ENCODE data around the gene PTPRM. TPM values are rescaled to one million over a fixed set of nuclear protein-coding genes. Genes with fewer than 3 reads are reported as not detected.

PTPRM gene
- total RNA-seq, 1 experiment from 2014 or later, result 6.2 TPM

- peak; percentile 54 for DNase-seq
- Histone ChIP-seq H3K4ac (ENCODE audit: low read depth, low read length) (no peak overlapping the region), H3K18ac (ENCODE audit: insufficient read length, low read depth, low read length) (no peak overlapping the region), H3K9ac (ENCODE audit: extremely low read depth, insufficient read length, low read length) (no peak overlapping the region), H4K20me1 (ENCODE audit: control insufficient read depth, insufficient read depth, insufficient read length) (no peaks in the 10 kb centered on the region), H3T11ph (ENCODE audit: low read length) (no peak overlapping the region), H3K56ac (ENCODE audit: insufficient read length, low read depth, low read length) (no peak overlapping the region), H4K8ac (replicated peaks; ENCODE audit: insufficient read length, low read depth, low read length) (no peak overlapping the region), H2AFZ (ENCODE audit: low read length) (no peak overlapping the region), H3K23me2 (ENCODE audit: insufficient read length, low read depth, low read length, poor library complexity, severe bottlenecking) (no peaks in the 10 kb centered on the region), H2BK12ac (ENCODE audit: insufficient read length, low read depth, low read length) (no peak overlapping the region), H2BK15ac (ENCODE audit: low read depth, low read length) (no peak overlapping the region), H3K9me3 (ENCODE audit: control insufficient read depth, low read depth, low read length) (no peaks in the 10 kb centered on the region), H2AK5ac (ENCODE audit: insufficient read length, low read length) (no peak overlapping the region), H2BK20ac (ENCODE audit: low read depth, low read length, poor library complexity, severe bottlenecking) (no peak overlapping the region), H3K4me1 (ENCODE audit: insufficient read depth, low read length) (no peaks in the 10 kb centered on the region; the same call in none of the 2 replicates), H3K79me1 (ENCODE audit: insufficient read depth, low read depth, low read length, poor library complexity, severe bottlenecking) (no peaks in the 10 kb centered on the region), H3K4me2 (ENCODE audit: insufficient read depth, insufficient read length, low read length) (no peak overlapping the region), H4K5ac (ENCODE audit: insufficient read length, low read depth, low read length) (no peak overlapping the region), H3K23ac (ENCODE audit: insufficient read length, low read depth, low read length) (no peak overlapping the region), H2BK120ac (ENCODE audit: low read depth, low read length, poor library complexity, severe bottlenecking) (no peak overlapping the region), H2BK5ac (ENCODE audit: insufficient read length, low read length) (no peak overlapping the region), H3K27ac (ENCODE audit: insufficient read length, low read depth, low read length) (no peak overlapping the region), H4K91ac (ENCODE audit: insufficient read length, low read depth, low read length) (no peak overlapping the region), H3K27me3 (ENCODE audit: insufficient read depth, low read length) (no peaks in the 10 kb centered on the region), H3K14ac (ENCODE audit: insufficient read depth, low read length) (no peak overlapping the region), H3K79me2 (ENCODE audit: insufficient read depth, low read length) (no peaks in the 10 kb centered on the region)
- no CpG with 5 or more reads among the region's 5 CpGs for WGBS (ENCODE audit: extremely low coverage, insufficient read length, low lambda C conversion rate)
- Mint-ChIP-seq H3K36me3 (ENCODE audit: insufficient read depth in 1 of 3, low read depth in 3 of 3) (no peaks in the 10 kb centered on the region; a peak in 1 of 7 replicates), H3K4me3 (no peak overlapping the region), H3K27ac (no peak overlapping the region), H3K27me3 (ENCODE audit: low read depth) (peaks cover 15% of the 10 kb centered on the region), H3K4me1 (peaks cover 24 to 27% of the 10 kb centered on the region in 2 experiments), H3K9me3 (no peaks in the 10 kb centered on the region)
- TF ChIP-seq CTCF (conservative IDR thresholded peaks at IDR 0.05), result no peak; the same call in 2 of the 3 replicates
These were observed 794.9 kb downstream of the PTPRM start for GRCh38 chr18:8361941-8362471.
